ENCODE data around the gene USP48.

Gene USP48

GRCh38 chr1:21764615-21765423 is 18.1 kb downstream of the USP48 start:
- TF ChIP-seq ARNT (IDR thresholded peaks at IDR 0.05), result no peak
- TF ChIP-seq PKNOX1 (IDR thresholded peaks at IDR 0.05), result 0 out of 2 replicates have a peak, but pooled peaks have one; percentile 7
- POLR2A ChIA-PET, result interaction anchor here (1.0 kb wide), 1 partner anchor 260 kb away, joined by 3 read pairs; no protein-coding TSS in a partner anchor
- CTCF ChIA-PET, result no interaction called here
- DNase-seq (ENCODE audit: extremely low spot score), result no peak

GRCh38 chr1:21763694-21764419 is 19.1 kb downstream of the USP48 start:
- ChIA-PET CTCF (no interaction called here), POLR2A (no interaction called here)
- DNase-seq (ENCODE audit: extremely low spot score), result no peak
- TF ChIP-seq ZNF384 (IDR thresholded peaks at IDR 0.05), result no peak
- TF ChIP-seq SP1 (IDR thresholded peaks at IDR 0.05), result no peak

GRCh38 chr1:21763236-21763635 is 19.7 kb downstream of the USP48 start:
- TF ChIP-seq FOXA1 (IDR thresholded peaks at IDR 0.05) (no peak), NFRKB (IDR thresholded peaks at IDR 0.05) (no peak), ELF4 (IDR thresholded peaks at IDR 0.05) (no peak), L3MBTL2 (conservative IDR thresholded peaks at IDR 0.05) (no peak), PKNOX1 (IDR thresholded peaks at IDR 0.05) (no peak), FOXM1 (IDR thresholded peaks at IDR 0.05; ENCODE audit: borderline replicate concordance) (no peak), ZNF384 (IDR thresholded peaks at IDR 0.05) (no peak), CTBP1 (IDR thresholded peaks at IDR 0.05; ENCODE audit: borderline replicate concordance) (no peak), FOXK2 (IDR thresholded peaks at IDR 0.05) (no peak), HDGF (IDR thresholded peaks at IDR 0.05; ENCODE audit: borderline replicate concordance) (no peak), ARNT (IDR thresholded peaks at IDR 0.05) (no peak), TARDBP (IDR thresholded peaks at IDR 0.05) (no peak), BHLHE40 (IDR thresholded peaks at IDR 0.05; ENCODE audit: borderline replicate concordance) (no peak), SUZ12 (IDR thresholded peaks at IDR 0.05) (no peak), LEF1 (IDR thresholded peaks at IDR 0.05; ENCODE audit: borderline replicate concordance) (no peak)
- CTCF ChIA-PET, result no interaction called here
- POLR2A ChIA-PET, result no interaction called here
- no peak for DNase-seq (ENCODE audit: extremely low spot score)

GRCh38 chr1:21762022-21762404 is 20.9 kb downstream of the USP48 start:
- TF ChIP-seq L3MBTL2 (conservative IDR thresholded peaks at IDR 0.05), result no peak
- POLR2A ChIA-PET, result interaction anchor here (1.6 kb wide), 1 partner anchor 20 kb away, joined by 6 read pairs; no protein-coding TSS in a partner anchor
- DNase-seq (ENCODE audit: extremely low spot score), result no peak
- CTCF ChIA-PET, result no interaction called here

GRCh38 chr1:21761052-21761451 is 21.9 kb downstream of the USP48 start:
- no peak for TF ChIP-seq CTBP1 (IDR thresholded peaks at IDR 0.05; ENCODE audit: borderline replicate concordance)
- no peak for TF ChIP-seq NFRKB (IDR thresholded peaks at IDR 0.05)
- TF ChIP-seq LEF1 (IDR thresholded peaks at IDR 0.05; ENCODE audit: borderline replicate concordance), result no peak
- TF ChIP-seq SUZ12 (IDR thresholded peaks at IDR 0.05), result no peak
- no peak for TF ChIP-seq ARNT (IDR thresholded peaks at IDR 0.05)
- TF ChIP-seq BHLHE40 (IDR thresholded peaks at IDR 0.05; ENCODE audit: borderline replicate concordance), result no peak
- TF ChIP-seq TARDBP (IDR thresholded peaks at IDR 0.05), result no peak
- no peak for TF ChIP-seq FOXA1 (IDR thresholded peaks at IDR 0.05)
- ChIA-PET CTCF (no interaction called here), POLR2A (interaction anchor here (1.6 kb wide), 1 partner anchor 21 kb away, joined by 6 read pairs; no protein-coding TSS in a partner anchor)
- DNase-seq (ENCODE audit: extremely low spot score), result no peak

GRCh38 chr1:21759818-21760217 is 23.1 kb downstream of the USP48 start:
- POLR2A ChIA-PET, result no interaction called here
- DNase-seq (ENCODE audit: extremely low spot score), result no peak
- TF ChIP-seq TARDBP (IDR thresholded peaks at IDR 0.05) (no peak), FOXM1 (IDR thresholded peaks at IDR 0.05; ENCODE audit: borderline replicate concordance) (no peak), ELF4 (IDR thresholded peaks at IDR 0.05) (no peak), ARNT (IDR thresholded peaks at IDR 0.05) (no peak), FOXA1 (IDR thresholded peaks at IDR 0.05) (no peak), HDGF (IDR thresholded peaks at IDR 0.05; ENCODE audit: borderline replicate concordance) (no peak), LEF1 (IDR thresholded peaks at IDR 0.05; ENCODE audit: borderline replicate concordance) (no peak)
- CTCF ChIA-PET, result no interaction called here

GRCh38 chr1:21759182-21759581 is 23.8 kb downstream of the USP48 start:
- no peak for DNase-seq (ENCODE audit: extremely low spot score)
- ChIA-PET CTCF (no interaction called here), POLR2A (no interaction called here)
- no peak for TF ChIP-seq FOXK2 (IDR thresholded peaks at IDR 0.05)
- no peak for TF ChIP-seq HDGF (IDR thresholded peaks at IDR 0.05; ENCODE audit: borderline replicate concordance)
- no peak for TF ChIP-seq FOXM1 (IDR thresholded peaks at IDR 0.05; ENCODE audit: borderline replicate concordance)
- TF ChIP-seq ARNT (IDR thresholded peaks at IDR 0.05), result no peak
- no peak for TF ChIP-seq NFRKB (IDR thresholded peaks at IDR 0.05)
- TF ChIP-seq SP1 (IDR thresholded peaks at IDR 0.05), result no peak
- TF ChIP-seq ELF4 (IDR thresholded peaks at IDR 0.05), result no peak
- no peak for TF ChIP-seq FOXA1 (IDR thresholded peaks at IDR 0.05)
- TF ChIP-seq TARDBP (IDR thresholded peaks at IDR 0.05), result no peak
- no peak for TF ChIP-seq L3MBTL2 (conservative IDR thresholded peaks at IDR 0.05)
- TF ChIP-seq PKNOX1 (IDR thresholded peaks at IDR 0.05), result no peak
- no peak for TF ChIP-seq BHLHE40 (IDR thresholded peaks at IDR 0.05; ENCODE audit: borderline replicate concordance)
